Activated naive CD8-positive, alpha-beta T cell treated with anti-CD3 and anti-CD28 coated beads, Interleukin-2, amount 10 ng/mL, durations not matched to agents 7 days and 5 days (primary cell): ENCODE results near the gene SCARF1. TPM values are rescaled to one million over a fixed set of nuclear protein-coding genes. Genes with fewer than 3 reads are reported as not detected.
A peak's percentile ranks its signal among the peaks of the same experiment; 100 is the strongest.

ENCODE experiments used
- ATAC-seq: fragments of 150-1000 bp; cut with Tn5 transposase; one replicate; pipeline ENCODE4 v1.10.0; 2021; ENCODE audit warnings: low read depth, moderate library complexity
- POLR2A ChIA-PET: fragments of 350-600 bp; sonication (Branson Sonifier 250); formaldehyde crosslinking; loops from one replicate; lab custom pipeline; 2021; ENCODE audit warnings: antibody characterized with exemption; lab: Charles Lee
- DNase-seq: peaks from one replicate; pipeline ENCODE4 v3.0.0; 2021
- H3K27ac Mint-ChIP-seq: one replicate; pipeline ENCODE4 v1.8.0; 2022; ENCODE audit warnings: mild to moderate bottlenecking, mixed read lengths
- H3K27me3 Mint-ChIP-seq: one replicate; pipeline ENCODE4 v1.8.0; 2022; ENCODE audit warnings: mild to moderate bottlenecking, moderate library complexity, mixed read lengths
- H3K36me3 Mint-ChIP-seq: one replicate; pipeline ENCODE4 v1.8.0; 2021; ENCODE audit warnings: mild to moderate bottlenecking, mixed read lengths
- H3K4me1 Mint-ChIP-seq: one replicate; pipeline ENCODE4 v1.8.0; 2021; ENCODE audit warnings: mixed read lengths
- H3K4me3 Mint-ChIP-seq: one replicate; pipeline ENCODE4 v1.8.0; 2022; ENCODE audit warnings: mild to moderate bottlenecking, moderate library complexity, mixed read lengths
- H3K9me3 Mint-ChIP-seq: one replicate; pipeline ENCODE4 v1.8.0; 2021; ENCODE audit warnings: mixed read lengths
- total RNA-seq, 2 experiments: library from RNA; stranded (reverse); gene quantifications; one replicate each; pipeline ENCODE4 v1.2.3, GENCODE V29; 2021

Gene SCARF1
- total RNA-seq, 2 experiments from 2014 or later = 6.0 to 6.5 TPM

- POLR2A ChIA-PET = interaction anchor here (0.6 to 1.0 kb wide), 3 partner anchors 9 to 383 kb away, joined by 3 to 4 read pairs (median 3); no protein-coding TSS in a partner anchor
- DNase-seq (peak; percentile 78), ATAC-seq (peak; percentile 55)
- Mint-ChIP-seq H3K9me3 (no peaks in the 10 kb centered on the region), H3K36me3 (peaks cover 2% of the 10 kb centered on the region), H3K27ac (no peak overlapping the region), H3K4me3 (no peak overlapping the region), H3K4me1 (peaks cover 24% of the 10 kb centered on the region), H3K27me3 (no peaks in the 10 kb centered on the region)
These were observed 2.1 kb downstream of the SCARF1 start for GRCh38 chr17:1643293-1643998.

GRCh38 chr17:1641065-1641403 is 4.5 kb downstream of the SCARF1 start:
- POLR2A ChIA-PET = interaction anchor here (1.1 kb wide), 1 partner anchor 11 kb away, joined by 3 read pairs; no protein-coding TSS in a partner anchor
- Mint-ChIP-seq H3K27ac (no peak overlapping the region), H3K4me1 (peaks cover 18% of the 10 kb centered on the region), H3K27me3 (no peaks in the 10 kb centered on the region), H3K4me3 (no peak overlapping the region), H3K36me3 (no peaks in the 10 kb centered on the region), H3K9me3 (no peaks in the 10 kb centered on the region)
- no peak for DNase-seq
- no peak for ATAC-seq

GRCh38 chr17:1640329-1641064 is 5.0 kb downstream of the SCARF1 start:
- ATAC-seq = no peak
- Mint-ChIP-seq H3K4me3 (no peak overlapping the region), H3K27me3 (no peaks in the 10 kb centered on the region), H3K36me3 (peaks cover 3% of the 10 kb centered on the region), H3K27ac (no peak overlapping the region), H3K4me1 (peaks cover 14% of the 10 kb centered on the region), H3K9me3 (no peaks in the 10 kb centered on the region)
- DNase-seq = no peak
- POLR2A ChIA-PET = interaction anchor here (1.1 kb wide), 1 partner anchor 10 kb away, joined by 3 read pairs; no protein-coding TSS in a partner anchor

- peaks cover 7% of the 10 kb centered on the region for H3K4me1 Mint-ChIP-seq
- H3K4me3 Mint-ChIP-seq = no peak overlapping the region
- no peaks in the 10 kb centered on the region for H3K27me3 Mint-ChIP-seq
- H3K9me3 Mint-ChIP-seq = no peaks in the 10 kb centered on the region
- H3K27ac Mint-ChIP-seq = no peak overlapping the region
- H3K36me3 Mint-ChIP-seq = peaks cover 3% of the 10 kb centered on the region
- ATAC-seq (no peak), DNase-seq (no peak)
- POLR2A ChIA-PET = interaction anchor here (0.5 to 0.7 kb wide), 2 partner anchors 63 to 77 kb away, joined by 3 read pairs; partner anchors contain the start of gene PITPNA
These were observed 5.9 kb downstream of the SCARF1 start for GRCh38 chr17:1639549-1640180.

GRCh38 chr17:1638624-1639300 is 6.8 kb downstream of the SCARF1 start:
- H3K27ac Mint-ChIP-seq = no peak overlapping the region
- POLR2A ChIA-PET = interaction anchor here (0.5 to 0.7 kb wide), 3 partner anchors 34 to 76 kb away, joined by 3 read pairs; partner anchors contain the start of gene PITPNA
- no peak for ATAC-seq
- no peak for DNase-seq
- no peak overlapping the region for H3K4me3 Mint-ChIP-seq
- no peaks in the 10 kb centered on the region for H3K9me3 Mint-ChIP-seq
- peaks cover 3% of the 10 kb centered on the region for H3K36me3 Mint-ChIP-seq
- no peaks in the 10 kb centered on the region for H3K27me3 Mint-ChIP-seq
- no peaks in the 10 kb centered on the region for H3K4me1 Mint-ChIP-seq

- no peak for ATAC-seq
- Mint-ChIP-seq H3K27ac (no peak overlapping the region), H3K4me1 (no peaks in the 10 kb centered on the region), H3K36me3 (peaks cover 3% of the 10 kb centered on the region), H3K27me3 (peaks cover 2% of the 10 kb centered on the region), H3K9me3 (no peaks in the 10 kb centered on the region), H3K4me3 (no peak overlapping the region)
- DNase-seq = no peak
- POLR2A ChIA-PET = no interaction called here
These were observed 7.4 kb downstream of the SCARF1 start for GRCh38 chr17:1638171-1638590.

GRCh38 chr17:1636732-1637285 is 8.7 kb downstream of the SCARF1 start:
- DNase-seq (no peak), ATAC-seq (no peak)
- POLR2A ChIA-PET = interaction anchor here (0.6 kb wide), 1 partner anchor 278 kb away, joined by 8 read pairs; no protein-coding TSS in a partner anchor
- peaks cover 2% of the 10 kb centered on the region for H3K27me3 Mint-ChIP-seq
- H3K36me3 Mint-ChIP-seq = peaks cover 3% of the 10 kb centered on the region
- H3K4me3 Mint-ChIP-seq = no peak overlapping the region
- H3K27ac Mint-ChIP-seq = no peak overlapping the region
- H3K9me3 Mint-ChIP-seq = no peaks in the 10 kb centered on the region
- H3K4me1 Mint-ChIP-seq = no peaks in the 10 kb centered on the region

- Mint-ChIP-seq H3K9me3 (no peaks in the 10 kb centered on the region), H3K27ac (peak overlapping the region; percentile 7), H3K4me1 (no peaks in the 10 kb centered on the region), H3K4me3 (no peak overlapping the region), H3K27me3 (peaks cover 4% of the 10 kb centered on the region), H3K36me3 (peaks cover 3% of the 10 kb centered on the region)
- POLR2A ChIA-PET = no interaction called here
- DNase-seq = no peak
- ATAC-seq = no peak
These were observed 9.7 kb downstream of the SCARF1 start for GRCh38 chr17:1635675-1636465.

GRCh38 chr17:1634841-1635650 is 10.5 kb downstream of the SCARF1 start:
- no peak overlapping the region for H3K4me3 Mint-ChIP-seq

GRCh38 chr17:1630662-1631061 is 14.9 kb downstream of the SCARF1 start:
- POLR2A ChIA-PET = interaction anchor here (0.6 to 2.4 kb wide), 5 partner anchors 11 to 233 kb away, joined by 3 to 16 read pairs (median 4); partner anchors contain the start of gene RILP
- Mint-ChIP-seq H3K36me3 (no peaks in the 10 kb centered on the region), H3K9me3 (no peaks in the 10 kb centered on the region), H3K4me3 (no peak overlapping the region), H3K27ac (no peak overlapping the region), H3K4me1 (peaks cover 13% of the 10 kb centered on the region), H3K27me3 (peaks cover 30% of the 10 kb centered on the region)
- no peak for ATAC-seq
- DNase-seq = no peak

More at GRCh38 chr17:1634841-1635650, 10.5 kb downstream of the SCARF1 start:
- no peak for ATAC-seq
- Mint-ChIP-seq H3K36me3 (peaks cover 3% of the 10 kb centered on the region), H3K4me1 (peaks cover 3% of the 10 kb centered on the region), H3K27me3 (peaks cover 11% of the 10 kb centered on the region), H3K9me3 (no peaks in the 10 kb centered on the region), H3K27ac (no peak overlapping the region)
- POLR2A ChIA-PET = no interaction called here
- no peak for DNase-seq

GRCh38 chr17:1629504-1630310 is 15.8 kb downstream of the SCARF1 start:
- POLR2A ChIA-PET = interaction anchor here (0.7 to 2.4 kb wide), 4 partner anchors 12 to 364 kb away, joined by 3 to 16 read pairs (median 3); partner anchors contain the start of gene RILP
- Mint-ChIP-seq H3K27ac (peak overlapping the region; percentile 80), H3K27me3 (peaks cover 33% of the 10 kb centered on the region), H3K36me3 (no peaks in the 10 kb centered on the region), H3K9me3 (no peaks in the 10 kb centered on the region), H3K4me3 (peak overlapping the region; percentile 75), H3K4me1 (peaks cover 13% of the 10 kb centered on the region)
- ATAC-seq (peak; percentile 41), DNase-seq (peak; percentile 85)
